ENCODE measurements around the gene POLD4. TPM values are rescaled to one million over a fixed set of nuclear protein-coding genes. Genes with fewer than 3 reads are reported as not detected.
"Not testable (repeated sequence)": the region's sequence is repeated elsewhere in the genome, so short reads cannot be mapped to it uniquely, and the experiment has no call there.

The POLD4 gene
- total RNA-seq, 1 donor from 2014 or later: 80.0 TPM

GRCh38 chr11:67320011-67320410 is 33.3 kb downstream of the POLD4 start:
- Histone ChIP-seq H3K27me3 (no peaks in the 10 kb centered on the region), H3K4me3 (no peak overlapping the region), H3K9me3 (no peaks in the 10 kb centered on the region), H3K36me3 (no peaks in the 10 kb centered on the region), H3K4me1 (peaks cover 27% of the 10 kb centered on the region), H3K27ac (no peak overlapping the region)
- DNase-seq (ENCODE audit: extremely low spot score in 2 of 2): no peak
- intact Hi-C loops (cut with DNase I): no loop called here
- TF ChIP-seq CTCF (IDR thresholded peaks at IDR 0.05) (no peak), POLR2A (IDR thresholded peaks at IDR 0.05) (no peak), POLR2AphosphoS5 (IDR thresholded peaks at IDR 0.05; ENCODE audit: insufficient read depth in 1 of 2, low read depth in 1 of 2) (no peak)

GRCh38 chr11:67318876-67319275 is 34.5 kb downstream of the POLD4 start:
- H3K9me3 ChIP-seq; H3K36me3 ChIP-seq; DNase-seq (ENCODE audit: extremely low spot score in 2 of 2); H3K27ac ChIP-seq; intact Hi-C loops (cut with DNase I); H3K27me3 ChIP-seq: not testable (repeated sequence)
- Histone ChIP-seq H3K4me3 (peak overlapping the region in 1 of 2 donors; percentile 84), H3K4me1 (peaks cover 27% of the 10 kb centered on the region)

- H3K4me1 ChIP-seq: peaks cover 32% of the 10 kb centered on the region
- H3K36me3 ChIP-seq: no peaks in the 10 kb centered on the region
- H3K9me3 ChIP-seq: no peaks in the 10 kb centered on the region
- H3K27me3 ChIP-seq: no peaks in the 10 kb centered on the region
- H3K27ac ChIP-seq: peak overlapping the region; percentile 98
- TF ChIP-seq POLR2AphosphoS5 (IDR thresholded peaks at IDR 0.05; ENCODE audit: insufficient read depth in 1 of 2, low read depth in 1 of 2) (no peak), CTCF (IDR thresholded peaks at IDR 0.05) (no peak), POLR2A (IDR thresholded peaks at IDR 0.05) (no peak)
- intact Hi-C loops (cut with DNase I): loop anchor here (1.0 kb wide), 1 partner anchor 52 kb away; the partner anchor contains the start of gene GRK2
- H3K4me3 ChIP-seq: peak overlapping the region; percentile 73 to 84
- DNase-seq (ENCODE audit: extremely low spot score in 2 of 2): no peak
These were observed 35.3 kb downstream of the POLD4 start for GRCh38 chr11:67317888-67318555.

- peak; percentile 97 to 99 (median 98) for TF ChIP-seq CTCF (IDR thresholded peaks at IDR 0.05)
- peak; percentile 91 to 92 for TF ChIP-seq POLR2AphosphoS5 (IDR thresholded peaks at IDR 0.05; ENCODE audit: insufficient read depth in 1 of 2, low read depth in 1 of 2)
- TF ChIP-seq POLR2A (IDR thresholded peaks at IDR 0.05): peak in 1 of 2 donors; percentile 57
- intact Hi-C loops (cut with DNase I): loop anchor here (1.0 kb wide), 1 partner anchor 51 kb away; the partner anchor contains the start of gene GRK2
- Histone ChIP-seq H3K36me3 (no peaks in the 10 kb centered on the region), H3K27ac (peak overlapping the region; percentile 98), H3K4me3 (peak overlapping the region; percentile 73 to 84), H3K9me3 (no peaks in the 10 kb centered on the region), H3K27me3 (no peaks in the 10 kb centered on the region), H3K4me1 (peaks cover 39% of the 10 kb centered on the region)
- DNase-seq (ENCODE audit: extremely low spot score in 2 of 2): peak; percentile 95 to 98
These were observed 36.0 kb downstream of the POLD4 start for GRCh38 chr11:67317205-67317887.

GRCh38 chr11:67316882-67317204 is 36.5 kb downstream of the POLD4 start:
- no peaks in the 10 kb centered on the region for H3K9me3 ChIP-seq
- H3K4me3 ChIP-seq: peak overlapping the region; percentile 73 to 84
- intact Hi-C loops (cut with DNase I): loop anchor here (1.0 kb wide), 1 partner anchor 51 kb away; the partner anchor contains the start of gene GRK2
- no peaks in the 10 kb centered on the region for H3K36me3 ChIP-seq
- no peaks in the 10 kb centered on the region for H3K27me3 ChIP-seq
- peak overlapping the region; percentile 98 for H3K27ac ChIP-seq
- DNase-seq (ENCODE audit: extremely low spot score in 2 of 2): no peak
- peaks cover 44% of the 10 kb centered on the region for H3K4me1 ChIP-seq
- TF ChIP-seq CTCF (IDR thresholded peaks at IDR 0.05) (no peak), POLR2AphosphoS5 (IDR thresholded peaks at IDR 0.05; ENCODE audit: insufficient read depth in 1 of 2, low read depth in 1 of 2) (no peak), POLR2A (IDR thresholded peaks at IDR 0.05) (no peak)
